Lower lobe of right lung (tissue), 2 donors: ENCODE data around the gene CHD2. TPM values are rescaled to one million over a fixed set of nuclear protein-coding genes. Genes with fewer than 3 reads are reported as not detected.
"Not testable (repeated sequence)": the region's sequence is repeated elsewhere in the genome, so short reads cannot be mapped to it uniquely, and the experiment has no call there.

Experiments
- ATAC-seq, 2 donors: fragments of 200-7000 bp; cut with Tn5 transposase; one replicate each; pipeline ENCODE4 v1.9.1; 2020 to 2022; ENCODE audit warnings: mild to moderate bottlenecking in 2 of 2, moderate library complexity in 2 of 2
- DNase-seq: peaks from one replicate; pipeline ENCODE4 v3.0.0-alpha.2; 2020
- H3K27ac ChIP-seq: fragments of 200-600 bp; one replicate; pipeline ENCODE4 v1.8.0; 2022
- H3K27me3 ChIP-seq: fragments of 200-600 bp; one replicate; pipeline ENCODE4 v1.8.0; 2022; ENCODE audit warnings: low read depth
- H3K36me3 ChIP-seq: fragments of 200-600 bp; one replicate; pipeline ENCODE4 v1.8.0; 2022; ENCODE audit warnings: mild to moderate bottlenecking
- H3K4me1 ChIP-seq: fragments of 200-600 bp; one replicate; pipeline ENCODE4 v1.8.0; 2022
- H3K4me3 ChIP-seq: fragments of 200-600 bp; one replicate; pipeline ENCODE4 v1.8.0; 2022; ENCODE audit warnings: mild to moderate bottlenecking
- H3K9me3 ChIP-seq: fragments of 200-600 bp; one replicate; pipeline ENCODE4 v1.8.0; 2022
- intact Hi-C: fragments of 100-400 bp; cut with DNase I; formaldehyde crosslinking; loops from one replicate; pipeline ENCODE4 v1.11.0; 2022
- total RNA-seq: library from RNA; stranded (reverse); fragmentation: NEBNext Ultra II Directional; extraction: Animal tissue kit (Norgen Biotek cat#: 25700); gene quantifications from one replicate; pipeline ENCODE4 v1.2.1, GENCODE V29; 2021
- TF ChIP-seq, protein P1 (sequence below): fragments of 200-600 bp; IDR thresholded peaks from one replicate; pipeline ENCODE4 v1.8.0; 2022; ENCODE audit warnings: antibody characterized with exemption, mild to moderate bottlenecking
- donor health status: DM: no; HTN: yes; CAD: no; lungs with severe emphysema.

Gene CHD2
- total RNA-seq, 1 donor from 2014 or later = 158 TPM

DNA sequence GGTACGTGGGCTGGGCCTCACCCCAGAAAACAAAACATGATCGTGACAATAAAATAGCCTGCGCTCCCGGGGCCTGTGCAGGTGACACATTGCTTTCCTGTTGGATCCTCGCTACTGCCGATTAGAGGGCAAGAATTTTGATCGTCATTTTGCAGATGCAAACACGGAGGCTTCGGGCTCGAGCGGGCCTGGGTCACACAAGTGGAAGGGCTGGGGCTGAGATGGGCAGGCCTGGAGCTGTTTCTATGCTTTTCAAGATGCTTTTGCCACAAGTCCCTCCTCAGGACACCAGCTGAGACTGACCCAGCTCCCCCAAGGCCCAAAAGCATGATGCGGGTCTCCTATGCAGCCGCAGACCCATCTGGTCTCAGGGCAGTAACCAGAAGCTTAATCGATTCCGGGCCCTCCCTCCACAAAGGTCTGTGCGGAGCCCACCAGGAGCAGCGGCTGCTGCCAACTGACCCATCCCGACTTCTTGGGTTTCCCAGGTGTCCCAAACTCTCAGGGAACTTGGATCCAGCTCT lies 158.8 kb downstream of the CHD2 start:
- Histone ChIP-seq H3K27me3 (no peaks in the 10 kb centered on the region), H3K4me1 (peaks cover 10% of the 10 kb centered on the region), H3K27ac (no peak overlapping the region), H3K9me3 (no peaks in the 10 kb centered on the region), H3K4me3 (no peak overlapping the region), H3K36me3 (no peaks in the 10 kb centered on the region)
- intact Hi-C loops = no loop called here
- no peak for DNase-seq
- no peak for ATAC-seq
- TF ChIP-seq, protein P1, sequence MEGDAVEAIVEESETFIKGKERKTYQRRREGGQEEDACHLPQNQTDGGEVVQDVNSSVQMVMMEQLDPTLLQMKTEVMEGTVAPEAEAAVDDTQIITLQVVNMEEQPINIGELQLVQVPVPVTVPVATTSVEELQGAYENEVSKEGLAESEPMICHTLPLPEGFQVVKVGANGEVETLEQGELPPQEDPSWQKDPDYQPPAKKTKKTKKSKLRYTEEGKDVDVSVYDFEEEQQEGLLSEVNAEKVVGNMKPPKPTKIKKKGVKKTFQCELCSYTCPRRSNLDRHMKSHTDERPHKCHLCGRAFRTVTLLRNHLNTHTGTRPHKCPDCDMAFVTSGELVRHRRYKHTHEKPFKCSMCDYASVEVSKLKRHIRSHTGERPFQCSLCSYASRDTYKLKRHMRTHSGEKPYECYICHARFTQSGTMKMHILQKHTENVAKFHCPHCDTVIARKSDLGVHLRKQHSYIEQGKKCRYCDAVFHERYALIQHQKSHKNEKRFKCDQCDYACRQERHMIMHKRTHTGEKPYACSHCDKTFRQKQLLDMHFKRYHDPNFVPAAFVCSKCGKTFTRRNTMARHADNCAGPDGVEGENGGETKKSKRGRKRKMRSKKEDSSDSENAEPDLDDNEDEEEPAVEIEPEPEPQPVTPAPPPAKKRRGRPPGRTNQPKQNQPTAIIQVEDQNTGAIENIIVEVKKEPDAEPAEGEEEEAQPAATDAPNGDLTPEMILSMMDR = no peak

DNA sequence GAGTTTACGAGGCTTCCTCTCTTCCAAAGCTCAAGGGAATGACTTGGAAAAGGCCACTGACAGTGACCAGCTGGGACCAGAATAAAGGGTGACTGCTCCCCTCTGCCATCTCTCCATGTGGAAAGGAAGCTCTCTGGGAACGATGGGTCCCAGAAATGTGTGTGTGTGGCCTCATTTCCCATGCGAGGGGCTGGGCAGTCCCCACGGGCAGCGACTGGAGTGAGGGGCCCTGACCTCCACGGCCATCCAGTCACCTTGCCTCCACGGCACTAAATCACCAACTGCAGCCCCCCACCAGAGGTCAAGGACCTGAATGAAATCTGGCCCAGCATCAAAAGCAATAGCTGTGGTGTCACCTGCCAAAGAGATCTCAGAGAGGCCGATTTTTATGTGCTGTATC lies 159.3 kb downstream of the CHD2 start:
- Histone ChIP-seq H3K4me3 (no peak overlapping the region), H3K27ac (no peak overlapping the region), H3K9me3 (no peaks in the 10 kb centered on the region), H3K27me3 (no peaks in the 10 kb centered on the region), H3K36me3 (no peaks in the 10 kb centered on the region), H3K4me1 (peaks cover 10% of the 10 kb centered on the region)
- intact Hi-C loops = no loop called here
- TF ChIP-seq, protein P1 = no peak
- ATAC-seq (no peak), DNase-seq (no peak)

DNA sequence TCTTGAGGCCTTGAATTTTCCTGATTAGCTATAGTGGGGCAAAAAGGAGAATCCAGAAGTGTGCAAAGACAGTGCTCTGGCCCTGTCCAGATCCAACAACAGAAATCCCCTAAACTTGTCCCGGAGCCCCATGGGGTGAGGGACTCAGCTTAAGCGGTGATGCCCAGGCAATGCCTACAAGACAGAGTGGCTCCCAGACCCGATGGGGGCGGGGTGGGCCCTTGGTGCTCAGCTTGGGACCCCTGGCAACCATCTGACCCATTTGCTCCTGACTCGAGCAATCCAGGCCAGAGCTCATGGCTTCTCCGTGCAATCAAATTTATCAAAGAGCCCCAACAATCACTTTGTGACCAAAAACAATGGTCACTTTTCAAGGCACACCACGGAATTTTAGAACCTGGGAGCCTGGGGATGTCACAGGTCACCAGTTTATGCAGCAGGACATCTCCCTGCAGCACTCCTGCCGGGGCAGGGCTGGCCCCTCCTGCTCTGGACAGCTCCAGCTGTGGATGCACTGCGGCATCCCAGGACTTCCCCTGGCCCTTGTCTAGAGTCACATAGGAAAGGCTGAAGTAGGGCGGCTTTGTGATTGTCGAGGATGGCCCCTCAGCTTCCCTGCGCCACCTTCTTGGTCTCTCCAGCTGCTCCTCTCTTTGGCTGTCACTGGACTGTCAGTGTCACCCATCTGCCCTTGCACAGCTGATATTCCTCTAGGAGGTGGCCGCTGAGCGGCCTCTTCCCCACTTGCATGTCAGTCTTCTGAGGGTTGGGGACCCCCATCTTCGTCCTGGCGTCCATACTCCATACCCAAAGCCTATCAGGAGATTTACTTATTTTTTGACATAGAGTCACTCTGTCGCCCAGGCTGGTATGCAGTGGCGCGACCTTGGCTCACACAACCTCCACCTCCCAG lies 160.5 kb downstream of the CHD2 start:
- no peak for ATAC-seq
- DNase-seq = no peak
- Histone ChIP-seq H3K36me3 (no peaks in the 10 kb centered on the region), H3K4me3 (no peak overlapping the region), H3K4me1 (peaks cover 10% of the 10 kb centered on the region), H3K27me3 (no peaks in the 10 kb centered on the region), H3K27ac (no peak overlapping the region), H3K9me3 (no peaks in the 10 kb centered on the region)
- intact Hi-C loops = no loop called here
- TF ChIP-seq, protein P1 = no peak

DNA sequence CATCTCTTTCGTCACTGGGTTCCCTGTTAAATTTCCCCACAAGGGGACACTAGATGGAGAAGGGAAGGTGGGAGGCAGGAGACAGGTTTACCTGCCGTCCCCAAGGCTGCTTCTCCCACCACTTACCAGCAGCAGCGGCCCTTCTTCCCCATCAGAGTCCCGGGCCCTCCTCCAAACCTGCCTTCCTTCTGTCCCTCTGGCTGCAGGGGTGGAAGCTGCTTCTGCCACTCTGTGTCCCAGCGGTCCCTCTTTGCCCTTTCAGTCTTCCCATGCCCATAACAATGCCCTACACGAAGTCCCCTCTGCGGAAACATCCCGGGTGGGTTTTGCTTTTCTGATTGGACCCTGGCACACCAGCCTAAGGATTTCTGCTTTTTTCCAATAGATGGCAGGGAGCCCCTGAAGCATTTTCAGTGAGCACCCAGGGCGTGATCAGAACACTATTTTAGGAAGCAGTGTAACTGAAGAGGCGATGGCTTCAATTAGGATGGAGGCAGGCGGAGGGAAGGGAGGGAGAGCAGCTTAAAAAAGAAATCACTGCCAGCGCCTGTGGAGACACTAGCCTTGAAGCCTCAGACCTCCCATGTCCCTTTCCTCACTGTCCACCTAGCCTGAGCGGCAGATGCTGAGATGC lies 162.6 kb downstream of the CHD2 start:
- H3K4me1 ChIP-seq, DNase-seq, intact Hi-C loops, H3K36me3 ChIP-seq, H3K4me3 ChIP-seq, H3K27me3 ChIP-seq, H3K9me3 ChIP-seq, H3K27ac ChIP-seq: not testable (repeated sequence)
- ATAC-seq = peak in 1 of 2 donors; percentile 4

DNA sequence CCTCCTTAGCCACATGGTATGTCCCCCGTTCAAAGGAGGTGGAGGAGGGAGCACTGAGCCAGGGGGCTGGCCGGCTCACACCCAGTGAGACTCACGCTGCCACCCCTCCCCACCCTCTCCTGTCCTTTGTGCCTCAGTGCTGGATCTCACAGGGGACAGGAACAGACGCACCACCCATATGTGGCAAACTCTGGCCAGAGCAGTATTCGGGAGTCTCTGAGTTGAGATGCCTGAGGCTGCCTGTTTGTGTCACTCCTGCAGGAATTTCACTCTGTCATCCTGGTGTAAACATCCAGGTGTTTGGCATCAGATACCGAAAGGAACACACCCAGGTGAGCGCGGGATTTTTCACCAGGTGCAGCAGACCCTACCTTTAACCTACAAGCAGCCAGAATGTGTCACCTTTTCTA lies 163.1 kb downstream of the CHD2 start:
- Histone ChIP-seq H3K27ac (no peak overlapping the region), H3K27me3 (no peaks in the 10 kb centered on the region), H3K4me1 (peaks cover 10% of the 10 kb centered on the region), H3K4me3 (no peak overlapping the region), H3K36me3 (no peaks in the 10 kb centered on the region), H3K9me3 (no peaks in the 10 kb centered on the region)
- ATAC-seq = peak in 1 of 2 donors; percentile 17
- intact Hi-C loops = no loop called here
- TF ChIP-seq, protein P1 = no peak
- DNase-seq = no peak
